ENCODE measurements around the gene NFIX. TPM values are rescaled to one million over a fixed set of nuclear protein-coding genes. Genes with fewer than 3 reads are reported as not detected.

NFIX gene
- total and polyA plus RNA-seq, 2 donors: 2.0 to 10.5 TPM

DNA sequence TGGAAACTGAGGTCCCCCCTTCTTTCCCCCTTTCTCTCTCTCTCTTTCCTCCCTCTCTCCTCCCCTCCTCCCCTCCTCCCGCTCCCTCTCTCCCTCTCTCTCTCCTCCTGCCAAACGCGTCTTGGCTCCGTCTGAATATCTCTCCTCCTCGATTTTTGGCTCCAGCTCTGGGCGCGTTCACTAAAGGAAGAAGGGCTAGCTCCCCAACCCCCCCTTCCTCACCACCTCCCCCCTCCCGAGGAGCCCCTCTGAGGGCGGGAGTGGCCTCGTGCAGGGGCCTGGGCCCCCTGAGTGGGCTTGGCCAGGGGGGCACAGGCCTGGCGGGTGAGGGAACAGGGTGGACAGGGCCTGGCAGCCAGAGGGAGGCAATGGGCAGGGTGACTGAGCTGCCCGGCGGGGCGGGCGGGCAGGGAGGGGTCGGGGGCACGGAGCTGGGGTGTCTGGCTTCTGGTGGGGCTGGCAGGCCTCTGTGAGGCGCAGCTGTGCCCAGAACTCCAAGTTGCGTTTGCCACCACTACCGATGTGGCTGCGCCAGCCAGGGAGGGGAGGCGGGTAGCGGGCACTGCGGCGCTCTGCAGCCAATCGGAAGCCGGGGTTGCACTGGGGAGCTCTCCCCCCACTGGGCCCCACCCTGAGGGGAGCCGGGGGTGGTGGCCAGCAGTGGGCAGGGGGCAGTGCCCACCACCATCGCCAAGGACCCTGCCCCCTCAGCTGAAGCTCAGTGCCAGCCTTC, 7.1 kb downstream of the NFIX start:
- DNase-seq (ENCODE audit: low read depth in 6 of 9, low spot score in 9 of 9): no peak
- H3K4me3 ChIP-seq (ENCODE audit: low read length in 2 of 2): no peak overlapping the region
- peaks cover 4 to 93% of the 10 kb centered on the region in 2 donors for H3K27me3 ChIP-seq (ENCODE audit: control insufficient read depth in 2 of 2, insufficient read depth in 1 of 2, low read length in 1 of 2)
- WGBS: 91% methylated on average over 29 of the region's 29 CpGs
- H3K9me3 ChIP-seq (ENCODE audit: control insufficient read depth in 2 of 2, insufficient read depth in 1 of 2, low read length in 1 of 2): no peaks in the 10 kb centered on the region
- H3K36me3 ChIP-seq (ENCODE audit: control insufficient read depth in 2 of 2, insufficient read depth in 2 of 2, low read length in 1 of 2): no peaks in the 10 kb centered on the region
- H3K27ac ChIP-seq (ENCODE audit: low read depth in 1 of 2, low read length in 1 of 2): peak overlapping the region in 1 of 2 donors; percentile 42
- peaks cover 0 to 2% of the 10 kb centered on the region in 2 donors for H3K4me1 ChIP-seq (ENCODE audit: control insufficient read depth in 2 of 2, insufficient read depth in 2 of 2, low read length in 2 of 2)

- H3K27me3 ChIP-seq (ENCODE audit: control insufficient read depth in 2 of 2, insufficient read depth in 1 of 2, low read length in 1 of 2): peaks cover 0 to 93% of the 10 kb centered on the region in 2 donors
- peaks cover 0 to 2% of the 10 kb centered on the region in 2 donors for H3K4me1 ChIP-seq (ENCODE audit: control insufficient read depth in 2 of 2, insufficient read depth in 2 of 2, low read length in 2 of 2)
- DNase-seq (ENCODE audit: low read depth in 6 of 9, low spot score in 9 of 9): no peak
- 95% methylated on average over 15 of the region's 15 CpGs for WGBS
- no peaks in the 10 kb centered on the region for H3K9me3 ChIP-seq (ENCODE audit: control insufficient read depth in 2 of 2, insufficient read depth in 1 of 2, low read length in 1 of 2)
- no peak overlapping the region for H3K27ac ChIP-seq (ENCODE audit: low read depth in 1 of 2, low read length in 1 of 2)
- H3K36me3 ChIP-seq (ENCODE audit: control insufficient read depth in 2 of 2, insufficient read depth in 2 of 2, low read length in 1 of 2): no peaks in the 10 kb centered on the region
- H3K4me3 ChIP-seq (ENCODE audit: low read length in 2 of 2): no peak overlapping the region
Observed at GRCh38 chr19:13003081-13003480, 7.8 kb downstream of the NFIX start.

DNA sequence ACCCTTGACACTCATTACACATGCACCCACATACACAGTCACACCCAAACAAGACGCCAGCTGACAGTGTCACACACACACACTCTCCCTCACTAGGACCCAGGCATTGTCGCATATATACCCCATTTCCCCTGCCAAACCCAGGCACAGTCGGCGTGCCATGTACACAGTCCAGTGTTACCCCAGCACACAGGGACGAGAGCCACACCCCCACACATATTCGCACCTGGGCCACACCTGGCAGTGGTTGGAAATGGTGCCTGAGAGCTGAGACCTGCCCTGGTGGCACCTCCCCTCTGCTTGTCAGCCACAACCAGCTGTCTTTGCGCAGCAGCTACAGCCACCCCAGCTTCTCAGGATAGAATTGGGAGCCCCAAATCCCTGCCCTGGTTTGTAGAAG, 9.0 kb downstream of the NFIX start:
- H3K27ac ChIP-seq (ENCODE audit: low read depth in 1 of 2, low read length in 1 of 2): no peak overlapping the region
- no peak for DNase-seq (ENCODE audit: low read depth in 6 of 9, low spot score in 9 of 9)

DNA sequence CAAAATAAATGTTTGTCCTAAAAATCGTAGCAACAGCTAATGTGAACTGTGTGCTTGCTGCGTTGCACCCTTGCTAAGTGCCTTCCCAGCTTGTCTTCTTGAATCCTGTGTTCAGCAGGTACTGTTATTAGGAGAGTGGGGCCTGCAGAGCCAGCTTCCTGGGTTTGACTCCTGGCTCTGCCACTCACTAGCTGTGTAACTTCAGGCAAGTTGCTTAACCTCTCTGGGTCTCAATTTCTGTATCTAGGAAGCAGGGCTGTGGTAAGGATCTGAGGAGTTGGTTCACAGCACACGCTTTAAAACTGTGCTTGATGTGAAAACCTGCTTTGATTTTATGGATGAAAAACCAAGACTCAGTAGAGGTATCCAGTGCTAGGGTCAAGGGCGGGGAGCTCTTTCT, 10.0 kb downstream of the NFIX start:
- WGBS: 95% methylated on average over 4 of the region's 4 CpGs
- no peak overlapping the region for H3K4me3 ChIP-seq (ENCODE audit: low read length in 2 of 2)
- H3K9me3 ChIP-seq (ENCODE audit: control insufficient read depth in 2 of 2, insufficient read depth in 1 of 2, low read length in 1 of 2): no peaks in the 10 kb centered on the region
- H3K27ac ChIP-seq (ENCODE audit: low read depth in 1 of 2, low read length in 1 of 2): no peak overlapping the region
- peaks cover 16 to 95% of the 10 kb centered on the region in 2 donors for H3K27me3 ChIP-seq (ENCODE audit: control insufficient read depth in 2 of 2, insufficient read depth in 1 of 2, low read length in 1 of 2)
- DNase-seq (ENCODE audit: low read depth in 6 of 9, low spot score in 9 of 9): no peak
- H3K4me1 ChIP-seq (ENCODE audit: control insufficient read depth in 2 of 2, insufficient read depth in 2 of 2, low read length in 2 of 2): peaks cover 0 to 7% of the 10 kb centered on the region in 2 donors
- H3K36me3 ChIP-seq (ENCODE audit: control insufficient read depth in 2 of 2, insufficient read depth in 2 of 2, low read length in 1 of 2): no peaks in the 10 kb centered on the region

More for the DNA sequence above, 9.0 kb downstream of the NFIX start:
- peaks cover 6 to 95% of the 10 kb centered on the region in 2 donors for H3K27me3 ChIP-seq (ENCODE audit: control insufficient read depth in 2 of 2, insufficient read depth in 1 of 2, low read length in 1 of 2)
- H3K4me1 ChIP-seq (ENCODE audit: control insufficient read depth in 2 of 2, insufficient read depth in 2 of 2, low read length in 2 of 2): peaks cover 0 to 2% of the 10 kb centered on the region in 2 donors
- 92% methylated on average over 7 of the region's 7 CpGs for WGBS
- H3K9me3 ChIP-seq (ENCODE audit: control insufficient read depth in 2 of 2, insufficient read depth in 1 of 2, low read length in 1 of 2): no peaks in the 10 kb centered on the region
- H3K36me3 ChIP-seq (ENCODE audit: control insufficient read depth in 2 of 2, insufficient read depth in 2 of 2, low read length in 1 of 2): no peaks in the 10 kb centered on the region
- no peak overlapping the region for H3K4me3 ChIP-seq (ENCODE audit: low read length in 2 of 2)

DNA sequence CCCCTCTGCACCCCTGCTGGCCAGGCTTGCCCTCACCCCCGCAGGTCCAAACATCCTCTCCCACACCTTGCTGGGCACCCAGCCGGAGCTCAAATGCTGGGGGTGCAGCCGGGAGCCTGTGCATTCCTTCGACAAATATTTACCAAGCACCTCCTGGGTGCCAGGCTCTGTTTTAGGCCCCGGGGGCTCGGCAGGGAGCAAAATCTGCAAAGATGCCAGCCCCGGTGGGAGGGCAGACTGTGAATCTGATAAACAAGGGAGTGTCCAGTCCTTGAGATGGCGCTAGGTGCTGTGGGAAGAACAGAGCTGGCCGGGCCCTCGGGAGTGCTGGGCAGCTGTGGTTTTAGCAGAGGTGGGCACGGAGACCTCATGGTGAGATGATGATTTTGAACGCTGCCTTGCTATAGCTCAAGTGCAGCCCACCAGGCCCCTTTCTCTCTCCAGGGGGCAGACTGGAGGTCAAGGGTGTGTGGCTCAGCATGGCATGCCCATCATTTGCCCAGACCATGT, 10.6 kb downstream of the NFIX start:
- peaks cover 0 to 7% of the 10 kb centered on the region in 2 donors for H3K4me1 ChIP-seq (ENCODE audit: control insufficient read depth in 2 of 2, insufficient read depth in 2 of 2, low read length in 2 of 2)
- H3K27ac ChIP-seq (ENCODE audit: low read depth in 1 of 2, low read length in 1 of 2): no peak overlapping the region
- 92% methylated on average over 12 of the region's 12 CpGs for WGBS
- H3K4me3 ChIP-seq (ENCODE audit: low read length in 2 of 2): no peak overlapping the region
- H3K9me3 ChIP-seq (ENCODE audit: control insufficient read depth in 2 of 2, insufficient read depth in 1 of 2, low read length in 1 of 2): peaks cover 0 to 6% of the 10 kb centered on the region in 2 donors
- H3K27me3 ChIP-seq (ENCODE audit: control insufficient read depth in 2 of 2, insufficient read depth in 1 of 2, low read length in 1 of 2): peaks cover 22 to 96% of the 10 kb centered on the region in 2 donors
- DNase-seq (ENCODE audit: low read depth in 6 of 9, low spot score in 9 of 9): no peak
- H3K36me3 ChIP-seq (ENCODE audit: control insufficient read depth in 2 of 2, insufficient read depth in 2 of 2, low read length in 1 of 2): no peaks in the 10 kb centered on the region

DNA sequence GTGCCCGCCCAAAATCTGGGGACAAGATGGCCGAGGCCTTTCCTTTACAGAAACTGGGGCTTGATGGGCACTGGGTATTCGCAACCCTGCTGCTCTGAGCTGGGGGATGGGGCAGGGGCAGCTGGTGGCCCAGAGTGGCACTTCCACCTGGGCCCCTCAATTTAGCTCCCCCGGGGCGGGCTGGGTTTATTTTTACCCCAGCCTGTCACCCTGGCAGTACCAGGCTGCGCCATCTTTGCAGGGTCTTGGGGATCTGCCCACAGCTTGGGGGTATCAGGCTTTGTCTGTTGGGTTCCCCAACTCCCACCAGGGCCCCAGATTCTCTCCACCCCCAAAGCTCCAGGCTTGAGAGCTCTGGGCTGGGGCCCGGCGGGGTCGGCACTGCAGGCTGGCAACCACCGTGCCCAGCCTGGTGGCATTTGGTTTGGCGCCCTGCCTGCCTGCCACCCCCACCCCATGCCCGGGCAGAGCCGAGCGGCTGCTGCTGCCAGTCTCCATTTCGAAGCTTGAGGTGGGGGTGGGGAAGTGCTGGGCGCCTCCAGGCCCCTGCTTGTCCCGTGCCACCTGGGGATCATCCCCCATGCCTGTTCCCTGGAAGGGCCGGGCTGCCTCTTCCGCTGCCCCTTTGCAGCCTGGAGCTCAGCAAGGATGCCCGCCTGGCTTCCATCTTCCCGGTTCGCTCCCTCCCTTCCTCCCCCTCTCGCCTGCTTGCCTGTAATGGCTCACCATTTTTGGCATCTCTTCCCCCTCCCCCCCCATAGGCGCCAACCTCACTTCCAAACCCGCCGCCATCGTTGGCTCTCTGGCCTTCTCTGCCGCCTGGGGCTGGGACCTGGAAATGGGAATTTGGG, 11.4 kb downstream of the NFIX start:
- Histone ChIP-seq H3K27ac (ENCODE audit: low read depth in 1 of 2, low read length in 1 of 2) (no peak overlapping the region), H3K27me3 (ENCODE audit: control insufficient read depth in 2 of 2, insufficient read depth in 1 of 2, low read length in 1 of 2) (peaks cover 30 to 96% of the 10 kb centered on the region in 2 donors), H3K4me1 (ENCODE audit: control insufficient read depth in 2 of 2, insufficient read depth in 2 of 2, low read length in 2 of 2) (peaks cover 0 to 10% of the 10 kb centered on the region in 2 donors), H3K36me3 (ENCODE audit: control insufficient read depth in 2 of 2, insufficient read depth in 2 of 2, low read length in 1 of 2) (no peaks in the 10 kb centered on the region), H3K4me3 (ENCODE audit: low read length in 2 of 2) (no peak overlapping the region), H3K9me3 (ENCODE audit: control insufficient read depth in 2 of 2, insufficient read depth in 1 of 2, low read length in 1 of 2) (peaks cover 0 to 10% of the 10 kb centered on the region in 2 donors)
- DNase-seq (ENCODE audit: low read depth in 6 of 9, low spot score in 9 of 9): no peak
- WGBS: 95% methylated on average over 28 of the region's 28 CpGs

GRCh38 chr19:13007292-13008045, 12.2 kb downstream of the NFIX start:
- H3K27me3 ChIP-seq (ENCODE audit: control insufficient read depth in 2 of 2, insufficient read depth in 1 of 2, low read length in 1 of 2): peaks cover 38 to 97% of the 10 kb centered on the region in 2 donors
- 92% methylated on average over 17 of the region's 17 CpGs for WGBS
- no peaks in the 10 kb centered on the region for H3K36me3 ChIP-seq (ENCODE audit: control insufficient read depth in 2 of 2, insufficient read depth in 2 of 2, low read length in 1 of 2)
- H3K4me1 ChIP-seq (ENCODE audit: control insufficient read depth in 2 of 2, insufficient read depth in 2 of 2, low read length in 2 of 2): peaks cover 0 to 12% of the 10 kb centered on the region in 2 donors
- H3K4me3 ChIP-seq (ENCODE audit: low read length in 2 of 2): no peak overlapping the region
- H3K9me3 ChIP-seq (ENCODE audit: control insufficient read depth in 2 of 2, insufficient read depth in 1 of 2, low read length in 1 of 2): peaks cover 3 to 15% of the 10 kb centered on the region in 2 donors
- H3K27ac ChIP-seq (ENCODE audit: low read depth in 1 of 2, low read length in 1 of 2): no peak overlapping the region
- no peak for DNase-seq (ENCODE audit: low read depth in 6 of 9, low spot score in 9 of 9)

GRCh38 chr19:13008926-13009787, 13.9 kb downstream of the NFIX start:
- WGBS: 93% methylated on average over 28 of the region's 28 CpGs
- no peak overlapping the region for H3K4me3 ChIP-seq (ENCODE audit: low read length in 2 of 2)
- no peak overlapping the region for H3K27ac ChIP-seq (ENCODE audit: low read depth in 1 of 2, low read length in 1 of 2)
- H3K27me3 ChIP-seq (ENCODE audit: control insufficient read depth in 2 of 2, insufficient read depth in 1 of 2, low read length in 1 of 2): peaks cover 52 to 97% of the 10 kb centered on the region in 2 donors
- peaks cover 3 to 21% of the 10 kb centered on the region in 2 donors for H3K9me3 ChIP-seq (ENCODE audit: control insufficient read depth in 2 of 2, insufficient read depth in 1 of 2, low read length in 1 of 2)
- no peak for DNase-seq (ENCODE audit: low read depth in 6 of 9, low spot score in 9 of 9)
- H3K36me3 ChIP-seq (ENCODE audit: control insufficient read depth in 2 of 2, insufficient read depth in 2 of 2, low read length in 1 of 2): no peaks in the 10 kb centered on the region
- H3K4me1 ChIP-seq (ENCODE audit: control insufficient read depth in 2 of 2, insufficient read depth in 2 of 2, low read length in 2 of 2): peaks cover 0 to 14% of the 10 kb centered on the region in 2 donors
